IMR-90 (cell line): ENCODE measurements around the gene C11orf54. TPM values are rescaled to one million over a fixed set of nuclear protein-coding genes. Genes with fewer than 3 reads are reported as not detected.

Experiments
- ATAC-seq: fragments of 200-7000 bp; cut with Tn5 transposase; 2 replicates; pipeline ENCODE4 v1.9.1; 2020; ENCODE audit warnings: low read depth, mild to moderate bottlenecking, moderate library complexity
- BruUV-seq: library from RNA; stranded (reverse); fragments of 400-500 nt; replicated peaks from 2 replicates; lab custom pipeline; 2021; lab: Mats Ljungman, UMichigan
- CTCF ChIA-PET: fragments of 300-600 bp; formaldehyde crosslinking; extraction: SDS; loops from one replicate; lab custom pipeline; 2021; ENCODE audit warnings: antibody characterized with exemption; lab: Yijun Ruan, JAX
- POLR2A ChIA-PET: fragments of 300-600 bp; sonication (Branson Sonifier 250); formaldehyde crosslinking; loops from one replicate; lab custom pipeline; 2022; ENCODE audit warnings: antibody characterized with exemption; ENCODE audit not compliant: unreplicated experiment; lab: Charles Lee
- DNase-seq: peaks from one replicate; pipeline ENCODE4 v3.0.0; 2013
- H2AFZ ChIP-seq: replicated peaks from 2 replicates; pipeline ENCODE3; 2013; ENCODE audit warnings: low read length, mild to moderate bottlenecking; ENCODE audit not compliant: poor library complexity
- H2AK5ac ChIP-seq: 2 replicates; pipeline ENCODE4 v1.6.1; 2013; ENCODE audit warnings: low read depth, low read length, inconsistent platforms
- H2AK9ac ChIP-seq: replicated peaks from 2 replicates; pipeline ENCODE3; 2013; ENCODE audit warnings: mild to moderate bottlenecking, low read depth, low read length, moderate library complexity; ENCODE audit not compliant: poor library complexity
- H2BK120ac ChIP-seq: 2 replicates; pipeline ENCODE4 v1.6.1; 2013; ENCODE audit warnings: low read depth, low read length, inconsistent platforms
- H2BK15ac ChIP-seq: 3 replicates; pipeline ENCODE4 v1.6.1; 2013; ENCODE audit warnings: low read depth, low read length, inconsistent platforms
- H2BK20ac ChIP-seq: 2 replicates; pipeline ENCODE4 v1.6.1; 2013; ENCODE audit warnings: low read depth, mild to moderate bottlenecking, inconsistent platforms, low read length, moderate library complexity
- H2BK5ac ChIP-seq: 2 replicates; pipeline ENCODE4 v1.6.1; 2013; ENCODE audit warnings: mild to moderate bottlenecking, low read depth, low read length, inconsistent platforms; ENCODE audit not compliant: poor library complexity, severe bottlenecking
- H3K14ac ChIP-seq: replicated peaks from 2 replicates; pipeline ENCODE4 v1.6.1; 2013; ENCODE audit warnings: low read depth, low read length, inconsistent platforms
- H3K18ac ChIP-seq: 2 replicates; pipeline ENCODE4 v1.6.1; 2013; ENCODE audit warnings: low read depth, low read length, control low read depth
- H3K23ac ChIP-seq: 2 replicates; pipeline ENCODE4 v1.6.1; 2013; ENCODE audit warnings: low read depth, low read length, inconsistent platforms
- H3K27ac ChIP-seq: 2 replicates; pipeline ENCODE4 v1.5.1; 2013; ENCODE audit warnings: mild to moderate bottlenecking, control low read depth, low read length; ENCODE audit not compliant: insufficient read depth
- H3K27me3 ChIP-seq: 2 replicates; pipeline ENCODE4 v1.6.1; 2013; ENCODE audit warnings: low read length; ENCODE audit not compliant: control insufficient read depth, insufficient read depth
- H3K36me3 ChIP-seq: 2 replicates; pipeline ENCODE4 v1.6.1; 2013; ENCODE audit warnings: low read length, mixed read lengths; ENCODE audit not compliant: control insufficient read depth, insufficient read depth
- H3K4ac ChIP-seq: 2 replicates; pipeline ENCODE4 v1.6.1; 2013; ENCODE audit warnings: low read depth, low read length, inconsistent platforms
- H3K4me1 ChIP-seq: 2 replicates; pipeline ENCODE4 v1.6.1; 2013; ENCODE audit warnings: low read length, mixed read lengths; ENCODE audit not compliant: control insufficient read depth, insufficient read depth
- H3K4me2 ChIP-seq: 2 replicates; pipeline ENCODE4 v1.6.1; 2013; ENCODE audit warnings: low read depth, mild to moderate bottlenecking, control low read depth, low read length, moderate library complexity
- H3K4me3 ChIP-seq: 2 replicates; pipeline ENCODE4 v1.5.1; 2013; ENCODE audit warnings: low read depth, mild to moderate bottlenecking, control low read depth, low read length, moderate library complexity; ENCODE audit not compliant: insufficient read depth
- H3K56ac ChIP-seq: 2 replicates; pipeline ENCODE4 v1.6.1; 2013; ENCODE audit warnings: low read length, inconsistent platforms; ENCODE audit not compliant: insufficient read depth; ENCODE audit errors: extremely low read depth
- H3K79me1 ChIP-seq, 2 experiments: 2 replicates each; pipeline ENCODE4 v1.6.1; 2013; ENCODE audit warnings: low read length in 2 of 2, inconsistent platforms in 1 of 2, low read depth in 1 of 2
- H3K9ac ChIP-seq: 2 replicates; pipeline ENCODE4 v1.6.1; 2013; ENCODE audit warnings: low read depth, low read length, control low read depth
- H3K9me1 ChIP-seq: 2 replicates; pipeline ENCODE4 v1.6.1; 2013; ENCODE audit warnings: low read length, inconsistent platforms; ENCODE audit not compliant: insufficient read depth
- H3K9me3 ChIP-seq: 2 replicates; pipeline ENCODE4 v1.6.1; 2013; ENCODE audit warnings: low read length; ENCODE audit not compliant: control insufficient read depth, insufficient read depth
- H4K20me1 ChIP-seq: 2 replicates; pipeline ENCODE4 v1.6.1; 2013; ENCODE audit warnings: low read length, inconsistent platforms; ENCODE audit not compliant: insufficient read depth
- H4K5ac ChIP-seq: 2 replicates; pipeline ENCODE4 v1.6.1; 2013; ENCODE audit warnings: mild to moderate bottlenecking, low read depth, low read length, control low read depth
- H4K8ac ChIP-seq, 2 experiments: 2 replicates each; pipeline ENCODE4 v1.6.1; 2013; ENCODE audit warnings: low read depth in 2 of 2, low read length in 2 of 2, control low read depth in 1 of 2, inconsistent platforms in 1 of 2
- H4K91ac ChIP-seq: 2 replicates; pipeline ENCODE4 v1.6.1; 2013; ENCODE audit warnings: low read depth, low read length, inconsistent platforms; ENCODE audit not compliant: insufficient read depth
- BHLHE40 ChIP-seq: fragments of 150-350 bp; IDR thresholded peaks from 2 replicates; pipeline ENCODE4 v1.6.1; 2016; ENCODE audit warnings: mild to moderate bottlenecking, low read depth, low read length
- CEBPB ChIP-seq: IDR thresholded peaks from 2 replicates; pipeline ENCODE4 v1.6.1; 2012; ENCODE audit warnings: low read depth, low read length, improper control_type of control experiment
- CHD1 ChIP-seq: IDR thresholded peaks from 2 replicates; pipeline ENCODE4 v1.6.1; 2012; ENCODE audit warnings: low read depth, low read length, improper control_type of control experiment
- CTCF ChIP-seq: conservative IDR thresholded peaks from 2 replicates; pipeline ENCODE4 v1.5.1; 2012; ENCODE audit warnings: mild to moderate bottlenecking, low read depth, low read length, improper control_type of control experiment
- ELK1 ChIP-seq: fragments of 150-350 bp; IDR thresholded peaks from 2 replicates; pipeline ENCODE4 v1.6.1; 2016; ENCODE audit warnings: low read depth, mild to moderate bottlenecking, low read length, moderate library complexity, borderline replicate concordance
- FOS ChIP-seq: fragments of 150-350 bp; IDR thresholded peaks from 2 replicates; pipeline ENCODE4 v1.6.1; 2016; ENCODE audit warnings: low read depth, low read length
- MAFK ChIP-seq: IDR thresholded peaks from 2 replicates; pipeline ENCODE4 v1.6.1; 2012; ENCODE audit warnings: low read depth, low read length, improper control_type of control experiment
- MAZ ChIP-seq: IDR thresholded peaks from 2 replicates; pipeline ENCODE4 v1.6.1; 2012; ENCODE audit warnings: low read depth, mild to moderate bottlenecking, low read length, improper control_type of control experiment, moderate library complexity, borderline replicate concordance
- MXI1 ChIP-seq: IDR thresholded peaks from 2 replicates; pipeline ENCODE4 v1.6.1; 2012; ENCODE audit warnings: low read depth, mild to moderate bottlenecking, low read length, moderate library complexity, borderline replicate concordance
- NFE2L2 ChIP-seq: fragments of 150-350 bp; IDR thresholded peaks from 2 replicates; pipeline ENCODE4 v1.6.1; 2016; ENCODE audit warnings: low read depth, mild to moderate bottlenecking, low read length
- POLR2A ChIP-seq: IDR thresholded peaks from 2 replicates; pipeline ENCODE4 v1.6.1; 2012; ENCODE audit warnings: mild to moderate bottlenecking, low read depth, low read length
- RAD21 ChIP-seq: IDR thresholded peaks from 2 replicates; pipeline ENCODE4 v1.6.1; 2012; ENCODE audit warnings: low read length, improper control_type of control experiment
- RCOR1 ChIP-seq: IDR thresholded peaks from 2 replicates; pipeline ENCODE4 v1.6.1; 2012; ENCODE audit warnings: mild to moderate bottlenecking, low read length, improper control_type of control experiment; ENCODE audit not compliant: insufficient replicate concordance
- RFX5 ChIP-seq: IDR thresholded peaks from 2 replicates; pipeline ENCODE4 v1.8.0; 2012; ENCODE audit warnings: low read depth, mild to moderate bottlenecking, low read length, moderate library complexity
- SMC3 ChIP-seq: fragments of 150-350 bp; IDR thresholded peaks from 2 replicates; pipeline ENCODE4 v1.6.1; 2016; ENCODE audit warnings: low read depth, mild to moderate bottlenecking, antibody characterized with exemption, low read length, moderate library complexity
- USF2 ChIP-seq: fragments of 150-350 bp; IDR thresholded peaks from 2 replicates; pipeline ENCODE4 v1.6.1; 2017; ENCODE audit warnings: mild to moderate bottlenecking, antibody characterized with exemption, low read length, low read depth
- WGBS, 2 experiments: methylation state at CpG; one replicate each; pipeline versions ENCODE4 v1.1.5 to v1.1.7; 2013; ENCODE audit warnings: missing lambda C conversion rate in 2 of 2; ENCODE audit not compliant: insufficient read length in 1 of 2; ENCODE audit errors: extremely low coverage in 2 of 2; 5-methylcytosine and 5-hydroxymethylcytosine counted together
- dilution Hi-C: fragments of 300-500 bp; cut with HindIII; formaldehyde crosslinking; loops from one replicate; pipeline ENCODE4 v1.14.3; 2018; ENCODE audit warnings: low sequenced_read_pairs; ENCODE audit not compliant: unreplicated experiment
- in situ Hi-C: fragments of 300-500 bp; cut with MboI; formaldehyde crosslinking; loops from 3 replicates; pipeline ENCODE4 v1.14.3; 2019; ENCODE audit warnings: low sequenced_read_pairs, inconsistent platforms, mixed read lengths
- intact Hi-C: fragments of 100-400 bp; cut with micrococcal nuclease; formaldehyde crosslinking; loops from 2 replicates; pipeline ENCODE4 v1.10.0; 2022
- polyA plus RNA-seq, 3 experiments: library from polyadenylated mRNA; depleted of rRNA; stranded (reverse); fragments of >200 nt; gene quantifications; 2 replicates each; pipeline ENCODE4 v1.2.3, GENCODE V29; 2012; ENCODE audit warnings: low replicate concordance in 1 of 3
- total RNA-seq: library from RNA; depleted of rRNA; stranded (reverse); fragments of >200 nt; gene quantifications from 2 replicates; pipeline ENCODE4 v1.2.3, GENCODE V29; 2012

The C11orf54 gene
- total and polyA plus RNA-seq, 2 of the 4 experiments (the other 2 are of a cell fraction), result 13.7 to 16.0 TPM

GRCh38 chr11:93783362-93783761 lies 41.9 kb downstream of the C11orf54 start:
- CTCF ChIA-PET, result no interaction called here
- peak overlapping the region; percentile 69 for H3K4me2 ChIP-seq
- BruUV-seq, result no TSS peak
- H3K9ac ChIP-seq, result peak overlapping the region; percentile 79; the same call in 1 of the 2 replicates
- DNase-seq, result no peak
- no peak overlapping the region for H2BK15ac ChIP-seq
- H4K8ac ChIP-seq, result peak overlapping the region; percentile 52 to 92; a peak in 3 of 4 replicates
- WGBS, 2 experiments, result 100% methylated on average over 2 of the region's 7 CpGs; no CpG with 5 or more reads in 1 of the 2 experiments
- intact Hi-C loops, result no loop called here
- no peaks in the 10 kb centered on the region for H3K27me3 ChIP-seq
- dilution Hi-C loops, result no loop called here
- no peak overlapping the region for H2AK9ac ChIP-seq
- H3K9me1 ChIP-seq, result peaks cover 4% of the 10 kb centered on the region; the same call in 1 of the 2 replicates
- no peak for ATAC-seq
- H3K36me3 ChIP-seq, result peaks cover 3% of the 10 kb centered on the region; the same call in 1 of the 2 replicates
- no peak overlapping the region for H4K91ac ChIP-seq
- TF ChIP-seq ELK1 (no peak), RFX5 (no peak), CHD1 (no peak), BHLHE40 (no peak), MAZ (no peak), USF2 (no peak), RCOR1 (no peak), NFE2L2 (no peak), RAD21 (no peak), MAFK (no peak), FOS (no peak), SMC3 (no peak), CEBPB (no peak), CTCF (no peak), MXI1 (no peak), POLR2A (no peak)
- 0 out of 2 replicates have a peak overlapping the region, but pooled peaks have one; percentile 8 for H3K14ac ChIP-seq
- H2BK20ac ChIP-seq, result no peak overlapping the region
- in situ Hi-C loops, result no loop called here
- H4K20me1 ChIP-seq, result peaks cover 35% of the 10 kb centered on the region
- H3K23ac ChIP-seq, result no peak overlapping the region
- 0 out of 2 replicates have a peak overlapping the region, but pooled peaks have one; percentile 40 for H2AK5ac ChIP-seq
- POLR2A ChIA-PET, result interaction anchor here (1.3 kb wide), 2 partner anchors 15 to 43 kb away, joined by 3 to 6 read pairs; no protein-coding TSS in a partner anchor
- peaks cover 7 to 13% of the 10 kb centered on the region in 2 experiments; a peak in 2 of 4 replicates for H3K79me1 ChIP-seq
- H2BK120ac ChIP-seq, result no peak overlapping the region
- peak overlapping the region; percentile 45; the same call in 1 of the 2 replicates for H4K5ac ChIP-seq
- no peak overlapping the region; the same call in 1 of the 2 replicates for H3K56ac ChIP-seq
- no peaks in the 10 kb centered on the region for H3K9me3 ChIP-seq
- no peak overlapping the region for H2AFZ ChIP-seq
- peak overlapping the region; percentile 91 for H3K4me3 ChIP-seq
- peak overlapping the region; percentile 49 for H3K4ac ChIP-seq
- no peak overlapping the region for H3K18ac ChIP-seq
- H3K4me1 ChIP-seq, result peaks cover 4% of the 10 kb centered on the region; the same call in 1 of the 2 replicates
- no peak overlapping the region for H2BK5ac ChIP-seq
- no peak overlapping the region for H3K27ac ChIP-seq
